Stimulated activated CD8-positive, alpha-beta memory T cell treated with anti-CD3 and anti-CD28 coated beads, Interleukin-15, amount 100 ng/mL, for 24 hours (primary cell): ENCODE measurements around the gene SH3BP4.

Experiments used
- DNase-seq: peaks from one replicate; pipeline ENCODE4 v3.0.0-alpha.2; 2020; ENCODE audit warnings: low read depth

The SH3BP4 gene

DNA sequence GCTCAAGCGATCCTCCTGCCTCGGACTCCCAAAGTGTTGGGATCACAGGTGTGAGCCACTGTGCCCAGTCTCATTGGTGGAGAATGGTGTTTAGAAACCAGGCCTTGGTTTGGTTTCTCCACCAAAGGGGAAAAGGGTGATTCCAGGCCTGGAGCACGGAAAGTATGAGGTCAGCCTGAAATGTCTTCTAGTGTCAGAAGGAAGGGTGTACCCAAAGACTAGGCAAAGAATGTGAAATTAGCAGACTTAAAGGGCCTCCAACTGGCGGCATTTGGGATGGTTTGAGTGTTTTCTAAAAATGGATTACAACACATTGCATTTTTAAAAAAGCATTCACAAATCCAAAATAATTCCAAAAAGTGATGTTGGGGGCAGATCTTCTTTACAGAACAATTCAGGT is 139.6 kb downstream of the SH3BP4 start:
- DNase-seq, result no peak

- DNase-seq, result no peak
Observed at GRCh38 chr2:235091983-235092382, 140.2 kb downstream of the SH3BP4 start.

GRCh38 chr2:235092433-235093223 is 140.8 kb downstream of the SH3BP4 start:
- no peak for DNase-seq

DNA sequence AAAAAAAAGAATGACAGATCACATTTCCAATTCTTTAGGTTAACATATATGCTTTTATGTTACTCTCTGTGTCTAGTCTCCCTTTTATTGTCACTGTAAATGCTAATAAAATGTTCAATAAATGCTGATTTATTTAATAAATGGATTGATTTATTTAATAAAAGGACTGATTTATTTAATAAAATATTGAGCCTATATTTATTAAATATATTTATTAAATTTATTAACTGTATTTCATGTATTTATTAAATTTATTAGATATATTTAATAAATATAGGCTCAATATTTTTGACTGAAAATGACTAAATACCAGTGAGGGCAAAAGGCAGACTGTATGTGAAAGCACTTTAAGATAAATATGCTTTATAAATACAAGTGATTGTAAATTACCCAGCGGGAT is 142.6 kb downstream of the SH3BP4 start:
- no peak for DNase-seq

DNA sequence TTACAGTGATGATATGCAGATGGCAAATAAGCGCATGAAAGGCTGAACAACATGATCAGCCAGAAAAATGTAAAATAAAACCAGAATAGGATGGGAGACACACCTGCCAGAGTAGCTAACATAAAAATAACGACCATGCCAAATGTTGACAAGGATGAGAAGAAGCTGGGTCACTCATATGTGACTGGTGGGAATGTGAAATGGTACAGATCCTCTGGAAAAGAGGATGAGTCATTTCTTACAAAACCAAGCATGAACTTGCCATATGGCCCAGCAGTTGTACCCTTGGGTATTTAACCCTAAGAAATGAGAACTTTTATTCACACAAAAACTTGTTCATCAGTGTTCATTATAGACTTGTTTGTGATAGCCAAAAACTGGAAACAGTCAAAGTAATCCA is 143.8 kb downstream of the SH3BP4 start:
- no peak for DNase-seq

GRCh38 chr2:235096447-235096846 is 144.6 kb downstream of the SH3BP4 start:
- no peak for DNase-seq

GRCh38 chr2:235097196-235097595 is 145.4 kb downstream of the SH3BP4 start:
- DNase-seq, result no peak

DNA sequence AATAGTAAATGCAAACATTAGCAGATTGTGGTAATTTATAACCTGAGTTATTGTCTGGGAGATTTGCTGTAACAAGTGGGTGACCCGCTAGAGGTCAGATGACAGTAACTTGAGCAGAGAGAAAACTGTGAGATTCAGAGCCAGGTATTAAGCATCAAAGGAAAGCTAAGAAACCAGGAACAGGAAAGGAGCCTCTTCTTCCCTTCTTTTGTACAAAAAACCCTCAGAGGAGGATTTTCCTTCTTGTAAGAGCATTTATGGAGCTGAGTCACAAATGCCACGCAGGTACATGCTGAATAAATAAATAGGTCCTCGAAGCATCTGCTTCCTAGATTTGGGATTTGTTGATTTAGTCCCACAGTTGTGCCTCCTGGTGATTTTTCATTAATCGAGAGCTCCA is 146.5 kb downstream of the SH3BP4 start:
- DNase-seq, result no peak

DNA sequence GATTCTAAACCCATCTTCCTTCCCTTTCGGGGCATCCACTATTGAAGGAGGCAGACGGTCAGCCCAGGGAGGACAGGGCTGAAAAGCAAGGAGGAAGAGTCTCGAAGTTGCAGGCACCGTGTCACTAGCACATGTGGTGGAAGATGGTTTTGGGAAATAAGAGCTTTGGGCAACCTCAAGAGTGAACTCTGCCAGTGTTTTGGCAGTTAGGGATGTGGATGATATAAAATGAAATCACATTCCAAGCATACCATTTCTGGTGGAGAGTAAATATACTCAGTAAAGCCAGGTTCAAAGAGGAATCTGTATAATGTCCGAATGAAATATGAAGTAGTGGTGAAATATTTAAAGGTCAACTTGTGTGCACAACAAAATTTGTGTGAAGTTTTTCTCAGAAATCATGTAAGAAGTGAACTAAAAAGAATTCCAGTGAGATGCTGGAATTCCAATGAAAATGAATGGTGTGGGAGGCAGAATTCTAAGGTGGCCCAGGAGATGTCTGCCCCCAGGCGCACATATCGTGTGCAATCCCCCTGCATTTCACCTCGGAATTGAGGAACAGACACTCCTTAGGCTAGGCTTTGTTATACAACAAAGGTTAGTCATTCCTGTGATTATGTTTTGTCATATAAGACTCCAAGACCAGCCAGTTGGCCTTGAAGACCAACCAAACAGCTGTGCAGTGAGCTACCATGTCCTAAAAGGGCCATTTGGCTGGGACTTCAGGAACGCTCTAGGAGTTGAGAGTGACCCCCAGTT is 147.1 kb downstream of the SH3BP4 start:
- no peak for DNase-seq

- DNase-seq, result no peak
Observed at GRCh38 chr2:235102896-235103295, 151.1 kb downstream of the SH3BP4 start.
